ENCODE results near the gene APOF. TPM values are rescaled to one million over a fixed set of nuclear protein-coding genes. Genes with fewer than 3 reads are reported as not detected.

Gene APOF
- total and polyA plus RNA-seq, 9 of the 15 experiments (the other 6 are each of a cell fraction or from before 2014, with no cell fraction given): 0.09 to 0.15 (median 0.12) TPM; not detected in 5

DNA sequence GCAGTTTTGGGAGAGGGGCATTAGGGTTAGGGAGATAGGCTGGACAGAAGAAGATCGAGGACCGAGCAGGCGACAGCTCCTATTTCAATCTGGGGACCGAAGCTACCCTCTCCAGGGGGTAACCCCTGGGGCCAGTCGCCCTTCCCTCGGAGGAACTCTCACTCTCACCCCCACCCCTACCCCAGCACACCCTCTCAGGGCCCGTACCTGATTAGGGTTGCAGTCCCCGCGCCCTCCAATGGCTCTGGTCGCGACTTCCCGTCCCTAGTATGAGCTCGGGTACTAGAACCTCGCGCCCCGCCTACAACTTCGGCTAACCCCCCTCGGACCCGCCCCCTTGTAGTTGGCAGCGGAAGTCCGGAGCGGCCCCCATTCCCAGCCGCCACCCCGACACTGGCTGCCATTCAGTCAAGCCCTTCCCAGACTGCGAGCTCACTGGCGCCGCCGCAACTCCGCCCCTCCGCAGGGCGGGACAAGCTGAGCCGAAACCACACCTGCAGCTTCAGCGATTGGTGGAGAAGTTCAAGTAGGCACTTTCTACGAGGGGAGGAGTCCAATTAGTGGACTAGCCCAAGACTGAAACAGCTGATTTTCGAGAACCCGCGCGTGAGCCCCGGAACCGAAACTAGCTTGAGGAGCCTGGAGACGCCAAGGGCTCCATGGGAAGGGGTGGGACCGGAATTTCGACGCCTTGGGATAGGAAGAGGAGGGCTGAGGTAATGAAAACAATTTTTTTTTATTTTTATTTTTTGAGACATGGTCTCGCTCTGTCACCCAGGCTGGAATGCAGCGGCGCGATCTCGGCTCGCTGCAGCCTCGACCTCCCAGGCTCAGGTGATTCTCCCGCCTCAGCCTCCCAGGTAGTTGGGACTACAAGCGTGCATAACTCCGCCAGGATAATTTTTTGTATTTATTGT, 2.5 kb downstream of the APOF start, which contains the start of gene STAT2 (continued):
- no peak for TF ChIP-seq KAT7 (CRISPR knock-in tag; IDR thresholded peaks at IDR 0.05; ENCODE audit: borderline replicate concordance)
- TF ChIP-seq SP1 (CRISPR knock-in tag; IDR thresholded peaks at IDR 0.05): peak; percentile 98
- TF ChIP-seq ERF (CRISPR knock-in tag; IDR thresholded peaks at IDR 0.05): no peak
- peak; percentile 78 for TF ChIP-seq TAF1 (IDR thresholded peaks at IDR 0.05; ENCODE audit: control insufficient read depth, extremely low read depth, insufficient read depth, low read length, severe bottlenecking)
- peak; percentile 74 for TF ChIP-seq POLR2AphosphoS5 (IDR thresholded peaks at IDR 0.05; ENCODE audit: control insufficient read depth, insufficient read depth, low read depth, low read length)
- TF ChIP-seq CREB3L1 (IDR thresholded peaks at IDR 0.05; ENCODE audit: borderline replicate concordance, low read depth): peak; percentile 92
- no peak; the same call in 1 of the 2 replicates for TF ChIP-seq ZNF740 (CRISPR knock-in tag; IDR thresholded peaks at IDR 0.05)
- TF ChIP-seq ZNF740 (tag; IDR thresholded peaks at IDR 0.05): no peak; a peak in 1 of 4 replicates
- no peak for TF ChIP-seq ZNF23 (CRISPR knock-in tag; IDR thresholded peaks at IDR 0.05)
- no peak for TF ChIP-seq SMAD3 (CRISPR knock-in tag; conservative IDR thresholded peaks at IDR 0.05)
- no peak for TF ChIP-seq ILK (tag; IDR thresholded peaks at IDR 0.05; ENCODE audit: borderline replicate concordance, low read depth)
- TF ChIP-seq GATAD2B (IDR thresholded peaks at IDR 0.05; ENCODE audit: borderline replicate concordance): no peak
- TF ChIP-seq MLLT1 (IDR thresholded peaks at IDR 0.05): peak in 1 of 2 experiments; percentile 98; a peak in 2 of 4 replicates
- TF ChIP-seq, protein P1, sequence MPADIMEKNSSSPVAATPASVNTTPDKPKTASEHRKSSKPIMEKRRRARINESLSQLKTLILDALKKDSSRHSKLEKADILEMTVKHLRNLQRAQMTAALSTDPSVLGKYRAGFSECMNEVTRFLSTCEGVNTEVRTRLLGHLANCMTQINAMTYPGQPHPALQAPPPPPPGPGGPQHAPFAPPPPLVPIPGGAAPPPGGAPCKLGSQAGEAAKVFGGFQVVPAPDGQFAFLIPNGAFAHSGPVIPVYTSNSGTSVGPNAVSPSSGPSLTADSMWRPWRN (IDR thresholded peaks at IDR 0.05; ENCODE audit: low read depth): no peak
- peak; percentile 42; the same call in 1 of the 2 replicates for TF ChIP-seq RFX1 (IDR thresholded peaks at IDR 0.05)

Data from K562 (cell line).